Activated naive CD4-positive, alpha-beta T cell treated with anti-CD3 and anti-CD28 coated beads for 36 hours (primary cell): ENCODE results near the gene FAM186B. TPM values are rescaled to one million over a fixed set of nuclear protein-coding genes. Genes with fewer than 3 reads are reported as not detected.
A peak's percentile ranks its signal among the peaks of the same experiment; 100 is the strongest.

Source experiments
- CTCF ChIA-PET: fragments of 350-600 bp; sonication (Branson Sonifier 250); formaldehyde crosslinking; loops from one replicate; lab custom pipeline; 2021; ENCODE audit warnings: antibody characterized with exemption; lab: Charles Lee
- DNase-seq: peaks from one replicate; pipeline ENCODE4 v3.0.0-alpha.2; 2020
- H3K27ac Mint-ChIP-seq: one replicate; pipeline ENCODE4 v1.8.0; 2021; ENCODE audit warnings: mild to moderate bottlenecking, mixed read lengths
- H3K27me3 Mint-ChIP-seq: one replicate; pipeline ENCODE4 v1.8.0; 2021; ENCODE audit warnings: low read depth, mixed read lengths
- H3K36me3 Mint-ChIP-seq: one replicate; pipeline ENCODE4 v1.8.0; 2021; ENCODE audit warnings: low read depth, mixed read lengths
- H3K4me1 Mint-ChIP-seq: one replicate; pipeline ENCODE4 v1.8.0; 2021; ENCODE audit warnings: low read depth, mixed read lengths
- H3K4me3 Mint-ChIP-seq: one replicate; pipeline ENCODE4 v1.8.0; 2021; ENCODE audit warnings: mild to moderate bottlenecking, moderate library complexity, mixed read lengths
- H3K9me3 Mint-ChIP-seq: one replicate; pipeline ENCODE4 v1.8.0; 2021; ENCODE audit warnings: mixed read lengths
- intact Hi-C: fragments of 100-400 bp; cut with micrococcal nuclease; formaldehyde crosslinking; loops from one replicate; pipeline ENCODE4 v1.15.1; 2023
- total RNA-seq, 2 experiments: library from RNA; stranded (reverse); gene quantifications; one replicate each; pipeline ENCODE4 v1.2.3, GENCODE V29; 2021

The FAM186B gene
- total RNA-seq, 2 experiments from 2014 or later = 0.12 TPM; not detected in 1

GRCh38 chr12:49645146-49646039 is 40.0 kb upstream of the FAM186B start:
- H3K9me3 Mint-ChIP-seq = no peaks in the 10 kb centered on the region
- H3K27ac Mint-ChIP-seq = no peak overlapping the region

GRCh38 chr12:49644620-49644994 is 39.2 kb upstream of the FAM186B start:
- peak; percentile 90 for DNase-seq
- H3K27ac Mint-ChIP-seq = peak overlapping the region; percentile 71
- no peaks in the 10 kb centered on the region for H3K27me3 Mint-ChIP-seq
- no peaks in the 10 kb centered on the region for H3K9me3 Mint-ChIP-seq
- peaks cover 29% of the 10 kb centered on the region for H3K4me1 Mint-ChIP-seq
- H3K4me3 Mint-ChIP-seq = no peak overlapping the region
- H3K36me3 Mint-ChIP-seq = peaks cover 16% of the 10 kb centered on the region
- CTCF ChIA-PET = interaction anchor here (0.6 to 18.5 kb wide), 21 partner anchors 8 to 184 kb away, joined by 3 to 450 read pairs (median 4); partner anchors contain the start of genes FMNL3 and NCKAP5L
- intact Hi-C loops = loop anchor here (1.0 to 2.0 kb wide), 6 partner anchors 19 to 194 kb away; partner anchors contain the start of genes FMNL3 and TMBIM6

More at GRCh38 chr12:49645146-49646039, 40.0 kb upstream of the FAM186B start:
- no peak for DNase-seq
- Mint-ChIP-seq H3K4me3 (no peak overlapping the region), H3K36me3 (peaks cover 20% of the 10 kb centered on the region), H3K4me1 (peaks cover 29% of the 10 kb centered on the region), H3K27me3 (no peaks in the 10 kb centered on the region)
- intact Hi-C loops = loop anchor here (2.0 kb wide), 2 partner anchors 133 to 193 kb away; no protein-coding TSS in a partner anchor
- CTCF ChIA-PET = interaction anchor here (0.5 to 18.5 kb wide), 23 partner anchors 9 to 248 kb away, joined by 3 to 450 read pairs (median 4); partner anchors contain the start of genes FMNL3 and NCKAP5L

GRCh38 chr12:49643961-49644619 is 38.7 kb upstream of the FAM186B start:
- Mint-ChIP-seq H3K4me1 (peaks cover 28% of the 10 kb centered on the region), H3K36me3 (peaks cover 13% of the 10 kb centered on the region), H3K9me3 (no peaks in the 10 kb centered on the region), H3K27me3 (no peaks in the 10 kb centered on the region), H3K4me3 (no peak overlapping the region), H3K27ac (peak overlapping the region; percentile 71)
- no peak for DNase-seq
- CTCF ChIA-PET = interaction anchor here (0.6 to 18.5 kb wide), 17 partner anchors 8 to 240 kb away, joined by 3 to 450 read pairs (median 4); partner anchors contain the start of gene FMNL3
- intact Hi-C loops = loop anchor here (1.0 to 2.0 kb wide), 6 partner anchors 19 to 195 kb away; partner anchors contain the start of genes FMNL3 and TMBIM6

GRCh38 chr12:49643135-49643534 is 37.7 kb upstream of the FAM186B start:
- H3K4me1 Mint-ChIP-seq = peaks cover 25% of the 10 kb centered on the region
- intact Hi-C loops = no loop called here
- H3K27me3 Mint-ChIP-seq = no peaks in the 10 kb centered on the region
- no peaks in the 10 kb centered on the region for H3K9me3 Mint-ChIP-seq
- DNase-seq = no peak
- peaks cover 8% of the 10 kb centered on the region for H3K36me3 Mint-ChIP-seq
- CTCF ChIA-PET = interaction anchor here (0.6 to 18.5 kb wide), 10 partner anchors 8 to 98 kb away, joined by 3 to 450 read pairs (median 3); partner anchors contain the start of genes FMNL3 and TMBIM6
- no peak overlapping the region for H3K4me3 Mint-ChIP-seq
- H3K27ac Mint-ChIP-seq = no peak overlapping the region

GRCh38 chr12:49642370-49642802 is 36.9 kb upstream of the FAM186B start:
- Mint-ChIP-seq H3K27ac (no peak overlapping the region), H3K4me3 (no peak overlapping the region), H3K9me3 (no peaks in the 10 kb centered on the region), H3K36me3 (peaks cover 5% of the 10 kb centered on the region), H3K27me3 (no peaks in the 10 kb centered on the region), H3K4me1 (peaks cover 23% of the 10 kb centered on the region)
- DNase-seq = no peak
- CTCF ChIA-PET = interaction anchor here (0.9 to 18.5 kb wide), 2 partner anchors 67 to 99 kb away, joined by 4 to 450 read pairs; partner anchors contain the start of genes FMNL3 and TMBIM6
- intact Hi-C loops = no loop called here

GRCh38 chr12:49641748-49642369 is 36.4 kb upstream of the FAM186B start:
- no peak overlapping the region for H3K4me3 Mint-ChIP-seq
- peaks cover 5% of the 10 kb centered on the region for H3K36me3 Mint-ChIP-seq
- no peaks in the 10 kb centered on the region for H3K9me3 Mint-ChIP-seq
- peaks cover 27% of the 10 kb centered on the region for H3K4me1 Mint-ChIP-seq
- H3K27me3 Mint-ChIP-seq = no peaks in the 10 kb centered on the region
- CTCF ChIA-PET = interaction anchor here (7.0 to 18.5 kb wide), 2 partner anchors 67 to 136 kb away, joined by 32 to 450 read pairs; partner anchors contain the start of gene FMNL3
- H3K27ac Mint-ChIP-seq = no peak overlapping the region
- intact Hi-C loops = no loop called here
- no peak for DNase-seq

GRCh38 chr12:49636979-49637755 is 31.7 kb upstream of the FAM186B start:
- peak; percentile 80 for DNase-seq
- Mint-ChIP-seq H3K9me3 (no peaks in the 10 kb centered on the region), H3K27ac (no peak overlapping the region), H3K36me3 (no peaks in the 10 kb centered on the region), H3K27me3 (no peaks in the 10 kb centered on the region), H3K4me3 (no peak overlapping the region), H3K4me1 (peaks cover 14% of the 10 kb centered on the region)
- intact Hi-C loops = loop anchor here (1.0 to 5.0 kb wide), 4 partner anchors 70 to 206 kb away; partner anchors contain the start of genes BCDIN3D and FMNL3
- CTCF ChIA-PET = interaction anchor here (0.6 to 18.5 kb wide), 24 partner anchors 8 to 279 kb away, joined by 3 to 450 read pairs (median 4); partner anchors contain the start of genes FMNL3, PRPF40B and TMBIM6

- H3K27me3 Mint-ChIP-seq = no peaks in the 10 kb centered on the region
- H3K27ac Mint-ChIP-seq = no peak overlapping the region
- CTCF ChIA-PET = interaction anchor here (0.7 to 18.5 kb wide), 15 partner anchors 8 to 247 kb away, joined by 3 to 450 read pairs (median 4); partner anchors contain the start of genes FMNL3 and PRPF40B
- H3K4me3 Mint-ChIP-seq = no peak overlapping the region
- intact Hi-C loops = loop anchor here (2.0 to 5.0 kb wide), 3 partner anchors 126 to 206 kb away; partner anchors contain the start of gene BCDIN3D
- no peak for DNase-seq
- peaks cover 14% of the 10 kb centered on the region for H3K4me1 Mint-ChIP-seq
- H3K9me3 Mint-ChIP-seq = no peaks in the 10 kb centered on the region
- no peaks in the 10 kb centered on the region for H3K36me3 Mint-ChIP-seq
These were observed 31.1 kb upstream of the FAM186B start for GRCh38 chr12:49636574-49636973.

GRCh38 chr12:49635656-49636055 is 30.2 kb upstream of the FAM186B start:
- Mint-ChIP-seq H3K36me3 (no peaks in the 10 kb centered on the region), H3K9me3 (no peaks in the 10 kb centered on the region), H3K4me3 (no peak overlapping the region), H3K27me3 (no peaks in the 10 kb centered on the region), H3K27ac (no peak overlapping the region), H3K4me1 (peaks cover 14% of the 10 kb centered on the region)
- intact Hi-C loops = loop anchor here (2.0 to 5.0 kb wide), 3 partner anchors 127 to 207 kb away; partner anchors contain the start of gene BCDIN3D
- CTCF ChIA-PET = interaction anchor here (0.7 to 18.5 kb wide), 9 partner anchors 9 to 145 kb away, joined by 3 to 450 read pairs (median 9); partner anchors contain the start of genes FMNL3, PRPF40B and TMBIM6
- DNase-seq = no peak

- Mint-ChIP-seq H3K9me3 (no peaks in the 10 kb centered on the region), H3K27me3 (no peaks in the 10 kb centered on the region), H3K4me1 (peaks cover 14% of the 10 kb centered on the region), H3K4me3 (no peak overlapping the region), H3K27ac (no peak overlapping the region), H3K36me3 (no peaks in the 10 kb centered on the region)
- CTCF ChIA-PET = interaction anchor here (0.5 to 18.5 kb wide), 7 partner anchors 9 to 449 kb away, joined by 3 to 450 read pairs (median 5); partner anchors contain the start of genes FMNL3, PRPF40B and TMBIM6
- no peak for DNase-seq
- intact Hi-C loops = loop anchor here (5.0 kb wide), 1 partner anchor 127 kb away; no protein-coding TSS in a partner anchor
These were observed 29.6 kb upstream of the FAM186B start for GRCh38 chr12:49635036-49635435.
